ENCODE data around the gene ANAPC2. TPM values are rescaled to one million over a fixed set of nuclear protein-coding genes. Genes with fewer than 3 reads are reported as not detected.

ANAPC2 gene
- total and polyA plus RNA-seq, 12 donors: 23.7 to 69.6 (median 27.7) TPM

GRCh38 chr9:137230705-137231371 is 42.5 kb upstream of the ANAPC2 start, which contains the start of gene SLC34A3:
Gene SLC34A3 (plus strand): TSS chr9:137230901. CDS start chr9:137231703, 802 bp downstream.
- Histone ChIP-seq H3K27ac (no peak within 1 kb of the TSS), H3K9me3 (no peaks in the 10 kb centered on the region), H3K4me3 (no peak within 1 kb of the TSS), H3K4me1 (peaks cover 0 to 11% (median 2%) of the 10 kb centered on the region in 9 donors), H3K36me3 (no peaks in the 10 kb centered on the region), H3K27me3 (peaks cover 16 to 69% (median 64%) of the 10 kb centered on the region in 7 donors)
- TF ChIP-seq CTCF (IDR thresholded peaks at IDR 0.05): no peak
- intact Hi-C loops (cut with DNase I): loop anchor here in 1 of 10 donors (10.0 kb wide), 1 partner anchor 446 kb away; no protein-coding TSS in a partner anchor
- DNase-seq (no peak), ATAC-seq (no peak)
- WGBS, 2 donors: 58 to 68% methylated on average over 14 of the region's 14 CpGs

- intact Hi-C loops (cut with DNase I): loop anchor here in 8 of 10 donors (2.0 to 10.0 kb wide), 7 partner anchors 38 to 445 kb away; partner anchors contain the start of genes ANAPC2 (in 1 of the 8) and SSNA1 (in 1 of the 8)
These were observed 41.7 kb upstream of the ANAPC2 start for GRCh38 chr9:137229903-137230704.

GRCh38 chr9:137228968-137229896 is 40.9 kb upstream of the ANAPC2 start:
- ATAC-seq (no peak), DNase-seq (no peak)
- H3K27me3 ChIP-seq: peaks cover 16 to 60% (median 58%) of the 10 kb centered on the region in 7 donors
- H3K4me1 ChIP-seq: peaks cover 0 to 9% (median 3%) of the 10 kb centered on the region in 9 donors
- intact Hi-C loops (cut with DNase I): loop anchor here in 7 of 10 donors (2.0 to 5.0 kb wide), 6 partner anchors 37 to 112 kb away; partner anchors contain the start of genes ANAPC2 (in 1 of the 7) and SSNA1 (in 1 of the 7)
- 62 to 66% methylated on average over 25 to 27 of the region's 27 CpGs for WGBS, 2 donors
- no peaks in the 10 kb centered on the region for H3K9me3 ChIP-seq
- no peak for TF ChIP-seq CTCF (IDR thresholded peaks at IDR 0.05)
- H3K4me3 ChIP-seq: no peak overlapping the region
- H3K36me3 ChIP-seq: no peaks in the 10 kb centered on the region
- no peak overlapping the region for H3K27ac ChIP-seq

More at GRCh38 chr9:137229903-137230704, 41.7 kb upstream of the ANAPC2 start:
- no peak overlapping the region for H3K27ac ChIP-seq
- TF ChIP-seq CTCF (IDR thresholded peaks at IDR 0.05): no peak
- no peaks in the 10 kb centered on the region for H3K36me3 ChIP-seq
- DNase-seq: no peak
- H3K27me3 ChIP-seq: peaks cover 16 to 67% (median 63%) of the 10 kb centered on the region in 7 donors
- WGBS, 2 donors: 63 to 64% methylated on average over 25 to 31 of the region's 31 CpGs
- H3K9me3 ChIP-seq: no peaks in the 10 kb centered on the region
- H3K4me3 ChIP-seq: no peak overlapping the region
- H3K4me1 ChIP-seq: peaks cover 0 to 7% (median 0%) of the 10 kb centered on the region in 9 donors
- ATAC-seq: no peak

Data from heart right ventricle (tissue), 16 donors.